Activated T-cell treated with anti-CD3 and anti-CD28 coated beads for 1 hour (primary cell): ENCODE results near the gene MXD4.
"Not testable (repeated sequence)": the region's sequence is repeated elsewhere in the genome, so short reads cannot be mapped to it uniquely, and the experiment has no call there.

Experiments
- DNase-seq: peaks from one replicate; pipeline ENCODE4 v3.0.0-alpha.2; 2020; ENCODE audit warnings: low read depth

The MXD4 gene

GRCh38 chr4:2219233-2219760, 42.6 kb downstream of the MXD4 start:
- no peak for DNase-seq

- DNase-seq = no peak
These were observed 43.5 kb downstream of the MXD4 start for GRCh38 chr4:2218436-2218835.

GRCh38 chr4:2217726-2218125, 44.2 kb downstream of the MXD4 start:
- no peak for DNase-seq

- no peak for DNase-seq
These were observed 49.1 kb downstream of the MXD4 start for GRCh38 chr4:2212831-2213230.

- DNase-seq = not testable (repeated sequence)
These were observed 59.1 kb downstream of the MXD4 start for GRCh38 chr4:2202789-2203188.
